K562 (cell line): ENCODE data around the gene ZNF609. TPM values are rescaled to one million over a fixed set of nuclear protein-coding genes. Genes with fewer than 3 reads are reported as not detected.

Experiments
- CXXC5 ChIP-seq: fragments of 250-450 bp; sonication (Bioruptor Pico); IDR thresholded peaks from 2 replicates; pipeline ENCODE4 v1.8.0; 2022; ENCODE audit warnings: inconsistent platforms, mild to moderate bottlenecking, moderate library complexity
- DPF2 ChIP-seq: fragments of 450-650 bp; IDR thresholded peaks from 2 replicates; pipeline ENCODE4 v1.6.1; 2016
- ESRRA ChIP-seq: fragments of 450-650 bp; IDR thresholded peaks from 2 replicates; pipeline ENCODE4 v1.6.1; 2014; ENCODE audit warnings: low read depth, mild to moderate bottlenecking, moderate library complexity, borderline replicate concordance
- HMGXB4 ChIP-seq: sonication (generic); formaldehyde crosslinking; IDR thresholded peaks from 2 replicates; pipeline ENCODE4 v1.8.1; 2023; ENCODE audit warnings: mild to moderate bottlenecking, missing genetic modification reagents
- JUND ChIP-seq, 2 experiments: IDR thresholded peaks; 2 replicates in 1 of 2; 3 replicates in 1 of 2; pipeline ENCODE4 v1.6.1; 2011; ENCODE audit warnings: borderline replicate concordance in 2 of 2, low read depth in 2 of 2, low read length in 2 of 2, improper control_type of control experiment in 1 of 2, missing biosample characterization in 1 of 2, missing genetic modification characterization in 1 of 2, missing genetic modification reagents in 1 of 2
- LEF1 ChIP-seq: fragments of 450-650 bp; IDR thresholded peaks from 2 replicates; pipeline ENCODE4 v1.6.1; 2016; ENCODE audit warnings: mild to moderate bottlenecking
- NCOA1 ChIP-seq: fragments of 450-650 bp; IDR thresholded peaks from 2 replicates; pipeline ENCODE4 v1.6.1; 2016; ENCODE audit warnings: low read depth
- PTBP1 ChIP-seq: fragments of 200-400 bp; formaldehyde crosslinking; IDR thresholded peaks from 2 replicates; pipeline ENCODE4 v1.6.1; 2017; ENCODE audit warnings: low read depth, low read length
- PYGO2 ChIP-seq: fragments of 450-650 bp; IDR thresholded peaks from 2 replicates; pipeline ENCODE4 v1.6.1; 2016; ENCODE audit warnings: mild to moderate bottlenecking, missing genetic modification characterization, moderate library complexity, missing compliant biosample characterization
- RAD21 ChIP-seq, 2 experiments: fragments of 250-450 bp in 1 of 2; fragments of 450-650 bp in 1 of 2; sonication (Bioruptor Pico) in 1 of 2; formaldehyde crosslinking in 1 of 2; IDR thresholded peaks in 1 of 2; conservative IDR thresholded peaks in 1 of 2; 2 replicates each; pipeline versions ENCODE4 v1.4.0 to v1.8.0; 2020 to 2022; ENCODE audit warnings: mild to moderate bottlenecking in 2 of 2, moderate library complexity in 1 of 2
- TRIM28 ChIP-seq: fragments of 450-650 bp; IDR thresholded peaks from 2 replicates; pipeline ENCODE4 v1.6.1; 2017
- TSC22D4 ChIP-seq: fragments of 450-650 bp; IDR thresholded peaks from 2 replicates; pipeline ENCODE4 v1.6.1; 2016; ENCODE audit warnings: missing genetic modification characterization, missing biosample characterization, control low read depth
- ZEB2 ChIP-seq: fragments of 450-650 bp; IDR thresholded peaks from 2 replicates; pipeline ENCODE4 v1.6.1; 2016
- polyA plus RNA-seq, 8 experiments: library from polyadenylated mRNA; depleted of rRNA in 4 of 8; stranded (reverse) in 5 of 8; unstranded in 3 of 8; fragments of >200 nt; fragmentation: Nextera tagmentation in 2 of 8; fragmentation: Illumina TruSeq in 1 of 8; extraction: Ambion mirVana in 2 of 8; extraction: Trizol in 1 of 8; gene quantifications; 2 replicates each; pipeline versions ENCODE4 v1.2.1 to v1.2.3, GENCODE V29; 2011 to 2014; ENCODE audit warnings: inconsistent platforms in 1 of 8, missing spikeins in 1 of 8
- total RNA-seq, 7 experiments: library from RNA; depleted of rRNA in 6 of 7; stranded (reverse); fragments of >200 nt in 6 of 7; fragmentation: Illumina TruSeq in 2 of 7; extraction: Trizol in 2 of 7; gene quantifications; 2 replicates each; pipeline versions ENCODE4 v1.2.1 to v1.2.3, GENCODE V29; 2011 to 2021; ENCODE audit warnings: low replicate concordance in 1 of 7
- TF ChIP-seq, protein P1 (sequence below): fragments of 450-650 bp; IDR thresholded peaks from 2 replicates; pipeline ENCODE4 v1.6.1; 2017; ENCODE audit warnings: mild to moderate bottlenecking, moderate library complexity

ZNF609 gene
- total and polyA plus RNA-seq, 9 of the 15 experiments (the other 6 are each of a cell fraction or from before 2014, with no cell fraction given): 3.0 to 38.7 (median 17.8) TPM

- no peak for TF ChIP-seq JUND (IDR thresholded peaks at IDR 0.05; ENCODE audit: borderline replicate concordance, low read depth, low read length)
- peak; percentile 21; the same call in 1 of the 3 replicates for TF ChIP-seq JUND (tag; IDR thresholded peaks at IDR 0.05; ENCODE audit: borderline replicate concordance, low read depth, low read length)
- TF ChIP-seq, protein P1, sequence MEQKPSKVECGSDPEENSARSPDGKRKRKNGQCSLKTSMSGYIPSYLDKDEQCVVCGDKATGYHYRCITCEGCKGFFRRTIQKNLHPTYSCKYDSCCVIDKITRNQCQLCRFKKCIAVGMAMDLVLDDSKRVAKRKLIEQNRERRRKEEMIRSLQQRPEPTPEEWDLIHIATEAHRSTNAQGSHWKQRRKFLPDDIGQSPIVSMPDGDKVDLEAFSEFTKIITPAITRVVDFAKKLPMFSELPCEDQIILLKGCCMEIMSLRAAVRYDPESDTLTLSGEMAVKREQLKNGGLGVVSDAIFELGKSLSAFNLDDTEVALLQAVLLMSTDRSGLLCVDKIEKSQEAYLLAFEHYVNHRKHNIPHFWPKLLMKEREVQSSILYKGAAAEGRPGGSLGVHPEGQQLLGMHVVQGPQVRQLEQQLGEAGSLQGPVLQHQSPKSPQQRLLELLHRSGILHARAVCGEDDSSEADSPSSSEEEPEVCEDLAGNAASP: peak; percentile 77; the same call in 1 of the 2 replicates
- 0 out of 2 replicates have a peak, but pooled peaks have one; percentile 21 for TF ChIP-seq TRIM28
- peak; percentile 57; the same call in 1 of the 2 replicates for TF ChIP-seq ESRRA
- peak; percentile 16; the same call in 1 of the 2 replicates for TF ChIP-seq NCOA1
- peak; percentile 53; the same call in 1 of the 2 replicates for TF ChIP-seq DPF2
- TF ChIP-seq PYGO2 (tag): no peak
- 0 out of 4 replicates have a peak, but pooled peaks of 1 of the 2 experiments have one; percentile 7 for TF ChIP-seq RAD21 (CRISPR knock-in tag; conservative IDR thresholded peaks at IDR 0.05 in 1 of 2, IDR thresholded peaks at IDR 0.05 in 1 of 2)
- peak; percentile 44; the same call in 1 of the 2 replicates for TF ChIP-seq CXXC5 (CRISPR knock-in tag)
- TF ChIP-seq PTBP1: no peak
- TF ChIP-seq HMGXB4 (CRISPR knock-in tag): no peak
- TF ChIP-seq TSC22D4 (tag): no peak
- TF ChIP-seq LEF1: peak; percentile 64
- peak; percentile 81 for TF ChIP-seq ZEB2
- TF ChIP-seq, all 486 proteins: peak for 38
These were observed 106.5 kb downstream of the ZNF609 start (continued) for GRCh38 chr15:64566629-64567427.
